Spleen (tissue), 7 donors: ENCODE data around the gene SNX13.

Experiments used
- CTCF ChIP-seq, 11 experiments: fragments of 200-600 bp in 7 of 11; fragments of 450-650 bp in 4 of 11; sonication (generic) in 4 of 11; IDR thresholded peaks in 8 of 11; conservative IDR thresholded peaks in 3 of 11; 1 replicate in 7 of 11; 2 replicates in 4 of 11; pipeline versions ENCODE4 v1.4.0 to v1.8.0; 2016 to 2021; ENCODE audit warnings: antibody characterized with exemption in 11 of 11, inconsistent platforms in 4 of 11, mild to moderate bottlenecking in 1 of 11
- POLR2A ChIP-seq, 3 donors: fragments of 450-650 bp; IDR thresholded peaks; one replicate each; pipeline ENCODE4 v1.5.1; 2017; ENCODE audit warnings: antibody characterized with exemption in 3 of 3, mild to moderate bottlenecking in 1 of 3
- donor health status: DM: no; HTN: no; CAD: no; lungs with moderate emphysema.
- donor health status: DM: no; HTN: no; CAD: no.
- donor health status: DM: no; HTN: no; CAD: no.

- TF ChIP-seq POLR2A (IDR thresholded peaks at IDR 0.05) (no peak), CTCF (IDR thresholded peaks at IDR 0.05 in 8 of 11, conservative IDR thresholded peaks at IDR 0.05 in 3 of 11) (no peak)
Measured at GRCh38 chr7:17937506-17938120, 2.7 kb downstream of the SNX13 start.
